ENCODE data around the gene KCTD5. TPM values are rescaled to one million over a fixed set of nuclear protein-coding genes. Genes with fewer than 3 reads are reported as not detected.
A peak's percentile ranks its signal among the peaks of the same experiment; 100 is the strongest.

KCTD5 gene
- total RNA-seq, 1 donor: 16.4 TPM

- TF ChIP-seq CTCF (IDR thresholded peaks at IDR 0.05; ENCODE audit: insufficient read depth, low read length): no peak
- peak overlapping the region; percentile 93 for H3K4me3 ChIP-seq (ENCODE audit: low read depth, low read length)
- peak; percentile 76 for DNase-seq (ENCODE audit: low read depth)
Observed at GRCh38 chr16:2752850-2753732, 70.8 kb downstream of the KCTD5 start.

- no peak for TF ChIP-seq CTCF (IDR thresholded peaks at IDR 0.05; ENCODE audit: insufficient read depth, low read length)
- peak overlapping the region; percentile 93 for H3K4me3 ChIP-seq (ENCODE audit: low read depth, low read length)
- no peak for DNase-seq (ENCODE audit: low read depth)
Observed at GRCh38 chr16:2753733-2754020, 71.4 kb downstream of the KCTD5 start.

GRCh38 chr16:2755158-2755557 is 72.8 kb downstream of the KCTD5 start:
- no peak for TF ChIP-seq CTCF (IDR thresholded peaks at IDR 0.05; ENCODE audit: insufficient read depth, low read length)
- H3K4me3 ChIP-seq (ENCODE audit: low read depth, low read length): peak overlapping the region; percentile 93
- no peak for DNase-seq (ENCODE audit: low read depth)

- no peak for TF ChIP-seq CTCF (IDR thresholded peaks at IDR 0.05; ENCODE audit: insufficient read depth, low read length)
- DNase-seq (ENCODE audit: low read depth): no peak
- no peak overlapping the region for H3K4me3 ChIP-seq (ENCODE audit: low read depth, low read length)
Observed at GRCh38 chr16:2756288-2757015, 74.1 kb downstream of the KCTD5 start.

- H3K4me3 ChIP-seq (ENCODE audit: low read depth, low read length): no peak overlapping the region
- no peak for TF ChIP-seq CTCF (IDR thresholded peaks at IDR 0.05; ENCODE audit: insufficient read depth, low read length)
- DNase-seq (ENCODE audit: low read depth): no peak
Observed at GRCh38 chr16:2757344-2757743, 75.0 kb downstream of the KCTD5 start.

Other genes starting within 250 kb of the KCTD5 start
- gene TEDC2, start 222.4 kb upstream of the KCTD5 start, total RNA-seq (ENCODE audit: low replicate concordance): 1.9 and 11.7 TPM in 2 replicates
- gene NTN3, start 211.2 kb upstream of the KCTD5 start, total RNA-seq (ENCODE audit: low replicate concordance): 0.45 and 2.8 TPM in 2 replicates
- gene TBC1D24, start 207.4 kb upstream of the KCTD5 start, total RNA-seq (ENCODE audit: low replicate concordance): 11.9 and 16.1 TPM in 2 replicates
- 5.3 and 48.9 TPM in 2 replicates for gene ATP6V0C, start 168.6 kb upstream of the KCTD5 start, total RNA-seq (ENCODE audit: low replicate concordance)
- 59.9 and 74.3 TPM in 2 replicates for gene AMDHD2, start 162.2 kb upstream of the KCTD5 start, total RNA-seq (ENCODE audit: low replicate concordance)
- not detected in 2 replicates for gene CEMP1, start 151.1 kb upstream of the KCTD5 start, total RNA-seq (ENCODE audit: low replicate concordance)
- gene PDPK1, start 144.5 kb upstream of the KCTD5 start, total RNA-seq (ENCODE audit: low replicate concordance): 27.9 and 29.9 TPM in 2 replicates
- 0.65 and 1.3 TPM in 2 replicates for gene PRSS27, start 37.7 kb downstream of the KCTD5 start, total RNA-seq (ENCODE audit: low replicate concordance)
- gene SRRM2, start 70.1 kb downstream of the KCTD5 start, total RNA-seq (ENCODE audit: low replicate concordance): 77.1 and 96.3 TPM in 2 replicates
- gene ELOB, start 94.8 kb downstream of the KCTD5 start, total RNA-seq (ENCODE audit: low replicate concordance): 37.6 and 316 TPM in 2 replicates
- not detected in 2 replicates for gene PRSS33, start 105.0 kb downstream of the KCTD5 start, total RNA-seq (ENCODE audit: low replicate concordance)
- not detected in 2 replicates for gene PRSS41, start 115.9 kb downstream of the KCTD5 start, total RNA-seq (ENCODE audit: low replicate concordance)
- gene PRSS21, start 134.7 kb downstream of the KCTD5 start, total RNA-seq (ENCODE audit: low replicate concordance): 0.27 and 0.49 TPM in 2 replicates
- gene ZG16B, start 147.8 kb downstream of the KCTD5 start, total RNA-seq (ENCODE audit: low replicate concordance): 0.27 and 1.4 TPM in 2 replicates
- gene PRSS22, start 175.6 kb downstream of the KCTD5 start, total RNA-seq (ENCODE audit: low replicate concordance): not detected in 2 replicates
- 48.9 and 56.4 TPM in 2 replicates for gene FLYWCH2, start 200.7 kb downstream of the KCTD5 start, total RNA-seq (ENCODE audit: low replicate concordance)
- 31.3 and 37.4 TPM in 2 replicates for gene FLYWCH1, start 229.4 kb downstream of the KCTD5 start, total RNA-seq (ENCODE audit: low replicate concordance)

All from fibroblast of the aortic adventitia (primary cell).